Natural killer cell (primary cell): ENCODE results near the gene NINJ1. TPM values are rescaled to one million over a fixed set of nuclear protein-coding genes. Genes with fewer than 3 reads are reported as not detected.

ENCODE experiments used
- ATAC-seq, 3 donors: fragments of 150-1000 bp in 2 of 3; fragments of 200-7000 bp in 1 of 3; cut with Tn5 transposase; 1 replicate in 1 of 3; 2 replicates in 2 of 3; pipeline ENCODE4 v1.10.0; 2021; ENCODE audit warnings: mild to moderate bottlenecking in 2 of 3, moderate library complexity in 2 of 3
- DNase-seq, 2 donors: peaks; one replicate each; pipeline versions ENCODE4 v3.0.0 to v3.0.0-alpha.2; 2013 to 2021; ENCODE audit warnings: mixed read lengths in 1 of 2
- H3K27ac ChIP-seq: one replicate; pipeline ENCODE4 v1.5.1; 2013; ENCODE audit warnings: mild to moderate bottlenecking, low read length
- H3K27me3 ChIP-seq: one replicate; pipeline ENCODE4 v1.6.1; 2013; ENCODE audit warnings: low read length; ENCODE audit not compliant: control insufficient read depth, insufficient read depth
- H3K36me3 ChIP-seq: one replicate; pipeline ENCODE4 v1.6.1; 2013; ENCODE audit warnings: low read length; ENCODE audit not compliant: control insufficient read depth, insufficient read depth
- H3K4me1 ChIP-seq: one replicate; pipeline ENCODE4 v1.6.1; 2013; ENCODE audit warnings: low read length; ENCODE audit not compliant: control insufficient read depth, insufficient read depth
- H3K4me3 ChIP-seq: one replicate; pipeline ENCODE4 v1.5.1; 2013; ENCODE audit warnings: low read length
- H3K9me3 ChIP-seq: one replicate; pipeline ENCODE4 v1.6.1; 2013; ENCODE audit warnings: low read length; ENCODE audit not compliant: control insufficient read depth, insufficient read depth
- H3K27ac Mint-ChIP-seq, 2 donors: one replicate each; pipeline ENCODE4 v1.8.0; 2022; ENCODE audit warnings: mild to moderate bottlenecking in 2 of 2, mixed read lengths in 2 of 2, moderate library complexity in 1 of 2
- H3K27me3 Mint-ChIP-seq, 2 donors: one replicate each; pipeline ENCODE4 v1.8.0; 2022; ENCODE audit warnings: low read depth in 2 of 2, mixed read lengths in 2 of 2
- H3K36me3 Mint-ChIP-seq: one replicate; pipeline ENCODE4 v1.8.0; 2022; ENCODE audit warnings: mixed read lengths
- H3K4me1 Mint-ChIP-seq, 2 donors: one replicate each; pipeline ENCODE4 v1.8.0; 2022; ENCODE audit warnings: mixed read lengths in 2 of 2
- H3K4me3 Mint-ChIP-seq: one replicate; pipeline ENCODE4 v1.8.0; 2022; ENCODE audit warnings: mild to moderate bottlenecking, moderate library complexity, mixed read lengths
- H3K9me3 Mint-ChIP-seq, 2 donors: one replicate each; pipeline ENCODE4 v1.8.0; 2022; ENCODE audit warnings: mixed read lengths in 2 of 2
- WGBS: methylation state at CpG from one replicate; pipeline ENCODE4 v1.1.7; 2013; ENCODE audit warnings: missing lambda C conversion rate; ENCODE audit not compliant: insufficient coverage; 5-methylcytosine and 5-hydroxymethylcytosine counted together
- intact Hi-C: fragments of 100-400 bp; cut with micrococcal nuclease; formaldehyde crosslinking; loops from one replicate; pipeline ENCODE4 v1.14.2; 2022
- total RNA-seq, 4 donors: library from RNA; stranded (reverse); fragments of 120-200 nt in 1 of 4; gene quantifications; one replicate each; pipeline versions ENCODE4 v1.2.3 to v1.2.4, GENCODE V29; 2013 to 2022
- TF ChIP-seq, protein P1 (sequence below): fragments of 200-600 bp; IDR thresholded peaks from one replicate; pipeline ENCODE4 v1.8.0; 2022; ENCODE audit warnings: antibody characterized with exemption

Gene NINJ1
- total RNA-seq, 3 donors from 2014 or later (not counting 1 experiment from before 2014, with no cell fraction given): 87.3 to 121 (median 93.8) TPM

- no peak for ATAC-seq
These were observed 3.3 kb upstream of the NINJ1 start for GRCh38 chr9:93137362-93137761.

GRCh38 chr9:93136011-93136440 is 2.0 kb upstream of the NINJ1 start:
- DNase-seq: no peak
- no peaks in the 10 kb centered on the region for H3K9me3 Mint-ChIP-seq
- ATAC-seq: no peak
- H3K36me3 Mint-ChIP-seq: no peaks in the 10 kb centered on the region
- no peak overlapping the region for H3K27ac ChIP-seq
- peaks cover 3% of the 10 kb centered on the region for H3K9me3 ChIP-seq
- H3K4me3 Mint-ChIP-seq: peak overlapping the region; percentile 35
- H3K4me3 ChIP-seq: no peak overlapping the region
- H3K27ac Mint-ChIP-seq: peak overlapping the region; percentile 90 to 97
- TF ChIP-seq, protein P1, sequence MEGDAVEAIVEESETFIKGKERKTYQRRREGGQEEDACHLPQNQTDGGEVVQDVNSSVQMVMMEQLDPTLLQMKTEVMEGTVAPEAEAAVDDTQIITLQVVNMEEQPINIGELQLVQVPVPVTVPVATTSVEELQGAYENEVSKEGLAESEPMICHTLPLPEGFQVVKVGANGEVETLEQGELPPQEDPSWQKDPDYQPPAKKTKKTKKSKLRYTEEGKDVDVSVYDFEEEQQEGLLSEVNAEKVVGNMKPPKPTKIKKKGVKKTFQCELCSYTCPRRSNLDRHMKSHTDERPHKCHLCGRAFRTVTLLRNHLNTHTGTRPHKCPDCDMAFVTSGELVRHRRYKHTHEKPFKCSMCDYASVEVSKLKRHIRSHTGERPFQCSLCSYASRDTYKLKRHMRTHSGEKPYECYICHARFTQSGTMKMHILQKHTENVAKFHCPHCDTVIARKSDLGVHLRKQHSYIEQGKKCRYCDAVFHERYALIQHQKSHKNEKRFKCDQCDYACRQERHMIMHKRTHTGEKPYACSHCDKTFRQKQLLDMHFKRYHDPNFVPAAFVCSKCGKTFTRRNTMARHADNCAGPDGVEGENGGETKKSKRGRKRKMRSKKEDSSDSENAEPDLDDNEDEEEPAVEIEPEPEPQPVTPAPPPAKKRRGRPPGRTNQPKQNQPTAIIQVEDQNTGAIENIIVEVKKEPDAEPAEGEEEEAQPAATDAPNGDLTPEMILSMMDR: no peak
- peaks cover 19 to 30% of the 10 kb centered on the region in 2 donors for H3K4me1 Mint-ChIP-seq
- H3K36me3 ChIP-seq: no peaks in the 10 kb centered on the region
- H3K27me3 Mint-ChIP-seq: peaks cover 0 to 5% of the 10 kb centered on the region in 2 donors
- intact Hi-C loops: loop anchor here (10.0 kb wide), 1 partner anchor 319 kb away; the partner anchor contains the start of genes FAM120A and FAM120AOS
- H3K27me3 ChIP-seq: no peaks in the 10 kb centered on the region
- 84% methylated on average over 11 of the region's 11 CpGs for WGBS
- peaks cover 44% of the 10 kb centered on the region for H3K4me1 ChIP-seq

More at GRCh38 chr9:93137362-93137761, 3.3 kb upstream of the NINJ1 start:
- H3K4me3 Mint-ChIP-seq: no peak overlapping the region
- H3K27me3 ChIP-seq: no peaks in the 10 kb centered on the region
- DNase-seq: no peak
- no peak overlapping the region for H3K27ac ChIP-seq
- no peaks in the 10 kb centered on the region for H3K9me3 Mint-ChIP-seq
- TF ChIP-seq, protein P1: no peak
- peak overlapping the region in 1 of 2 donors; percentile 97 for H3K27ac Mint-ChIP-seq
- WGBS: 91% methylated on average over 11 of the region's 11 CpGs
- intact Hi-C loops: loop anchor here (10.0 kb wide), 1 partner anchor 317 kb away; the partner anchor contains the start of genes FAM120A and FAM120AOS
- H3K9me3 ChIP-seq: peaks cover 3% of the 10 kb centered on the region
- H3K36me3 Mint-ChIP-seq: no peaks in the 10 kb centered on the region
- H3K4me1 Mint-ChIP-seq: peaks cover 19 to 27% of the 10 kb centered on the region in 2 donors
- H3K4me3 ChIP-seq: no peak overlapping the region
- no peaks in the 10 kb centered on the region for H3K36me3 ChIP-seq
- peaks cover 0 to 5% of the 10 kb centered on the region in 2 donors for H3K27me3 Mint-ChIP-seq
- H3K4me1 ChIP-seq: peaks cover 37% of the 10 kb centered on the region

GRCh38 chr9:93134740-93135444 is 841 bp upstream of the NINJ1 start:
- Histone ChIP-seq H3K27ac (peak overlapping the region; percentile 82), H3K9me3 (peaks cover 3% of the 10 kb centered on the region), H3K4me3 (peak overlapping the region; percentile 89), H3K27me3 (no peaks in the 10 kb centered on the region), H3K4me1 (peaks cover 49% of the 10 kb centered on the region), H3K36me3 (no peaks in the 10 kb centered on the region)
- TF ChIP-seq, protein P1: no peak
- peak overlapping the region; percentile 88 for H3K4me3 Mint-ChIP-seq
- H3K9me3 Mint-ChIP-seq: no peaks in the 10 kb centered on the region
- ATAC-seq (no peak), DNase-seq (no peak)
- peaks cover 27 to 34% of the 10 kb centered on the region in 2 donors for H3K4me1 Mint-ChIP-seq
- intact Hi-C loops: loop anchor here (5.0 to 10.0 kb wide), 2 partner anchors 38 to 320 kb away; partner anchors contain the start of genes CARD19, FAM120A and FAM120AOS
- peaks cover 0 to 5% of the 10 kb centered on the region in 2 donors for H3K27me3 Mint-ChIP-seq
- peak overlapping the region; percentile 90 to 97 for H3K27ac Mint-ChIP-seq
- H3K36me3 Mint-ChIP-seq: no peaks in the 10 kb centered on the region
- 74% methylated on average over 14 of the region's 14 CpGs for WGBS
